PC-3 (cell line): Measurements from ENCODE around the gene PPP1R1C. TPM values are rescaled to one million over a fixed set of nuclear protein-coding genes. Genes with fewer than 3 reads are reported as not detected.

Source experiments
- ATAC-seq: fragments of 200-7000 bp; cut with Tn5 transposase; 2 replicates; pipeline ENCODE4 v1.9.1; 2020; ENCODE audit warnings: mild to moderate bottlenecking, moderate library complexity
- BruUV-seq: library from RNA; stranded (reverse); fragments of 400-500 nt; replicated peaks from 2 replicates; lab custom pipeline; 2021; lab: Mats Ljungman, UMichigan
- CTCF ChIA-PET: fragments of 300-600 bp; sonication (Branson Sonifier 250); formaldehyde crosslinking; loops from one replicate; lab custom pipeline; 2022; ENCODE audit warnings: antibody characterized with exemption; lab: Charles Lee
- POLR2A ChIA-PET: fragments of 300-600 bp; sonication (Branson Sonifier 250); formaldehyde crosslinking; loops from one replicate; lab custom pipeline; 2022; ENCODE audit warnings: antibody characterized with exemption; ENCODE audit not compliant: unreplicated experiment; lab: Charles Lee
- DNase-seq: peaks from one replicate; pipeline ENCODE4 v3.0.0-alpha.2; 2015
- H2AFZ ChIP-seq: fragments of 300-600 bp; sonication (generic); 2 replicates; pipeline ENCODE4 v1.6.0; 2016; ENCODE audit warnings: antibody characterized with exemption, low read length
- H3F3A ChIP-seq: fragments of 300-600 bp; sonication (generic); one replicate; pipeline ENCODE4 v1.6.0; 2017; ENCODE audit warnings: antibody characterized with exemption, low read length, control low read depth, mild to moderate bottlenecking; ENCODE audit not compliant: unreplicated experiment
- H3K27ac ChIP-seq: fragments of 300-600 bp; sonication (generic); 2 replicates; pipeline ENCODE4 v1.5.1; 2016; ENCODE audit warnings: mild to moderate bottlenecking, low read length
- H3K27me3 ChIP-seq: fragments of 300-600 bp; sonication (generic); 2 replicates; pipeline ENCODE4 v1.6.1; 2016; ENCODE audit warnings: low read length, mixed read lengths
- H3K36me3 ChIP-seq: fragments of 300-600 bp; sonication (generic); 2 replicates; pipeline ENCODE4 v1.6.1; 2016; ENCODE audit warnings: low read depth, mixed run types, low read length, mixed read lengths
- H3K4me1 ChIP-seq: fragments of 300-600 bp; sonication (generic); 2 replicates; pipeline ENCODE4 v1.5.1; 2016; ENCODE audit warnings: low read length; ENCODE audit not compliant: insufficient read depth
- H3K4me2 ChIP-seq: fragments of 300-600 bp; sonication (generic); 2 replicates; pipeline ENCODE4 v1.6.0; 2016; ENCODE audit warnings: low read length
- H3K4me3 ChIP-seq: fragments of 300-600 bp; sonication (generic); 2 replicates; pipeline ENCODE4 v1.5.1; 2016; ENCODE audit warnings: mild to moderate bottlenecking, low read length, mixed read lengths
- H3K79me2 ChIP-seq: fragments of 300-600 bp; sonication (generic); 2 replicates; pipeline ENCODE4 v1.6.1; 2017; ENCODE audit warnings: low read length, mixed read lengths
- H3K9ac ChIP-seq: fragments of 300-600 bp; sonication (generic); 2 replicates; pipeline ENCODE4 v1.6.0; 2016; ENCODE audit warnings: mild to moderate bottlenecking, low read length
- H3K9me2 ChIP-seq: fragments of 300-600 bp; sonication (generic); replicated peaks from 2 replicates; pipeline ENCODE4 v1.6.1; 2016; ENCODE audit warnings: mixed run types, low read length, mixed read lengths
- H3K9me3 ChIP-seq: fragments of 300-600 bp; sonication (generic); 2 replicates; pipeline ENCODE4 v1.6.1; 2016; ENCODE audit warnings: low read length, mixed read lengths
- H4K20me1 ChIP-seq: fragments of 300-600 bp; sonication (generic); 2 replicates; pipeline ENCODE4 v1.6.1; 2016; ENCODE audit warnings: low read length, mixed read lengths
- EZH2 ChIP-seq: fragments of 300-600 bp; sonication (generic); IDR thresholded peaks from one replicate; pipeline ENCODE4 v1.6.1; 2017; ENCODE audit warnings: antibody characterized with exemption, mild to moderate bottlenecking, low read length; ENCODE audit not compliant: unreplicated experiment
- EZH2phosphoT487 ChIP-seq: fragments of 300-600 bp; sonication (generic); IDR thresholded peaks from 2 replicates; pipeline ENCODE4 v1.6.1; 2018; ENCODE audit warnings: mild to moderate bottlenecking, antibody characterized with exemption, low read length, borderline replicate concordance
- intact Hi-C: fragments of 100-400 bp; cut with micrococcal nuclease; formaldehyde crosslinking; loops from 2 replicates; pipeline ENCODE4 v1.9.0; 2023
- total RNA-seq: library from RNA; depleted of rRNA; stranded (reverse); fragments of >200 nt; gene quantifications from 2 replicates; pipeline ENCODE4 v1.2.3, GENCODE V29; 2014
- TF ChIP-seq, protein P1 (sequence below): fragments of 300-600 bp; sonication (generic); conservative IDR thresholded peaks from 2 replicates; pipeline ENCODE4 v1.5.1; 2017; ENCODE audit warnings: antibody characterized with exemption, low read depth, mild to moderate bottlenecking, low read length

The PPP1R1C gene
- total RNA-seq, 1 experiment from 2014 or later = 1.4 TPM

DNA sequence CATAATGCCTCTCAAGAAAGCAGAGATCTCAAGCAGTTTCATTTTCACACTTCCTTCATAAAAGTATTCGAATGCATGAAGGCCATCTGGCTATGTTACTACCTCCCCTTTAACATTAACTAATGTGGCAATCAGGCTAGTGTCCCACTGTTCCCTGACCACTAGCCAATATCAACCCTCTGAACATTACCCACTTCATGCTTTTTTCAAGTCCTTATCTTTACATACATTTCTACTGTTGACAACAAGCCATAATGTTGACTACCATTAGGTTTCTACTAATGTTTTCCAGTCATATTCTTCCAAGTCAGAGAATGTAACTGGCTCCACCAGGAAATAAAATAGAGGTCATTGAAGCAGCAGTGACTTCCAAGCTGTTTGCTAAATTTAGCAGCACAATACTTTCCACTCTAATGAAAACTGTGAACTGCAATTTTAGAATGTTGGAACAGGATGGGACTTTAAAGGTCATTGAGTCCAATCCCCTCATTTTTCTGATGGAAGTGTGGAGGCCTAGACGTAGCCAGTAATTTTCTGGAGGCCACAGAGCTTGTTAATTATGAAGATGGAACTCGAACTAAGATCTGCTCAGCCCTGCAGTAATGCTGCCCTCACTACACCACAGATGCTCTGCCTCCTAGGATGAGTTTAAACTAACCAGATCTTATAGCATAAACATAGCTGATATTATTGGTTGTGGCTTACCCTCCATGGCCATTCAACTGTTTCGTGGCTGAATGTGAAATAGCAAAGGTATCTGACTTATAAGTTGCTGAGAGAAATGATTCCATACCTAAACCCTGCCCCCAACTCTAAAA is 630 bp upstream of the PPP1R1C start:
- Histone ChIP-seq H3K4me3 (no peak overlapping the region), H3K9me3 (no peaks in the 10 kb centered on the region), H2AFZ (0 out of 2 replicates have a peak overlapping the region, but pooled peaks have one; percentile 4), H4K20me1 (no peaks in the 10 kb centered on the region), H3K9ac (no peak overlapping the region), H3K27me3 (no peaks in the 10 kb centered on the region), H3K27ac (no peak overlapping the region), H3K9me2 (no peaks in the 10 kb centered on the region), H3K4me1 (peaks cover 5% of the 10 kb centered on the region; the same call in 1 of the 2 replicates), H3K79me2 (no peaks in the 10 kb centered on the region), H3F3A (no peaks in the 10 kb centered on the region), H3K4me2 (no peak overlapping the region), H3K36me3 (no peaks in the 10 kb centered on the region)
- CTCF ChIA-PET = no interaction called here
- TF ChIP-seq, protein P1, sequence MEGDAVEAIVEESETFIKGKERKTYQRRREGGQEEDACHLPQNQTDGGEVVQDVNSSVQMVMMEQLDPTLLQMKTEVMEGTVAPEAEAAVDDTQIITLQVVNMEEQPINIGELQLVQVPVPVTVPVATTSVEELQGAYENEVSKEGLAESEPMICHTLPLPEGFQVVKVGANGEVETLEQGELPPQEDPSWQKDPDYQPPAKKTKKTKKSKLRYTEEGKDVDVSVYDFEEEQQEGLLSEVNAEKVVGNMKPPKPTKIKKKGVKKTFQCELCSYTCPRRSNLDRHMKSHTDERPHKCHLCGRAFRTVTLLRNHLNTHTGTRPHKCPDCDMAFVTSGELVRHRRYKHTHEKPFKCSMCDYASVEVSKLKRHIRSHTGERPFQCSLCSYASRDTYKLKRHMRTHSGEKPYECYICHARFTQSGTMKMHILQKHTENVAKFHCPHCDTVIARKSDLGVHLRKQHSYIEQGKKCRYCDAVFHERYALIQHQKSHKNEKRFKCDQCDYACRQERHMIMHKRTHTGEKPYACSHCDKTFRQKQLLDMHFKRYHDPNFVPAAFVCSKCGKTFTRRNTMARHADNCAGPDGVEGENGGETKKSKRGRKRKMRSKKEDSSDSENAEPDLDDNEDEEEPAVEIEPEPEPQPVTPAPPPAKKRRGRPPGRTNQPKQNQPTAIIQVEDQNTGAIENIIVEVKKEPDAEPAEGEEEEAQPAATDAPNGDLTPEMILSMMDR = no peak
- TF ChIP-seq EZH2phosphoT487 (no peak), EZH2 (no peak)
- POLR2A ChIA-PET = no interaction called here
- BruUV-seq = no TSS peak
- intact Hi-C loops = no loop called here
- DNase-seq (no peak), ATAC-seq (no peak)

DNA sequence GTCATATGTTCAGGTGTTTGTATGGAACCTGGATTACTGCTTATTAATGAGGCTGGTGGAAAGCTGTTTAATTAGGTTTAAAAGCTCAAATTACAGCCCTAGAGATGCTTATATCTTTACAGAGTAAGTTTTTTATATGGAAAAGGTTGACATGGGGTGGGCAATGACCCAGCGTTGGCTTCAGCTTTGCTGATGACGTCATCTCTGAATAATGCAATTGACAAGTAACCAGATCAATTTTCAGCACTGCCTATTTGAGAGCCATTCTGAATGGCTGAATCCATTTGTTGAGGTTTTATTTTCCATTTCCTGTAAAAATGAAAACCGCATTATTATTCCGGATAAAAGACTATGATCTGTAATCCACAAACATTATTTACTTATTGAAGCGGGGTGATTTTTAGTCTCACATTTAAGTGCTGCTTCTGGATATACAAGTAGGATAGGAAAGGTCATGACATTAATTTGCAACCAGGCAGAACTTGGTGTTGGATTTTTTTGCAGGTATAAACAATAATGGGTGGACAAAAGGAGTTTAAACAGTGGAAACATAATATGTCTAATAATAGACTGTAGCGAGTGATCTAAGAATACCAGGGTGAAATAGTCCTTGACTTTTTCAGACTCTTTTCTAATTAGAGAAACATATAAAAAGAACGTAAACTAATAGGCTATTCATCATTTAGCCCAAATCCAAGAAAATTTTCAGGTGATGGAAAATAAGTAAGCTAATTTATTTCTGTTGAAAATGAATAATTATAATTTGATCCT is 2.7 kb downstream of the PPP1R1C start:
- Histone ChIP-seq H4K20me1 (no peaks in the 10 kb centered on the region), H3K4me1 (peaks cover 5% of the 10 kb centered on the region; the same call in 1 of the 2 replicates), H3K27ac (no peak overlapping the region), H3K79me2 (no peaks in the 10 kb centered on the region), H3F3A (no peaks in the 10 kb centered on the region), H3K9me3 (no peaks in the 10 kb centered on the region), H3K9me2 (no peaks in the 10 kb centered on the region), H3K4me2 (no peak overlapping the region), H2AFZ (no peak overlapping the region), H3K9ac (no peak overlapping the region), H3K36me3 (no peaks in the 10 kb centered on the region), H3K27me3 (no peaks in the 10 kb centered on the region), H3K4me3 (no peak overlapping the region)
- CTCF ChIA-PET = no interaction called here
- POLR2A ChIA-PET = no interaction called here
- no TSS peak for BruUV-seq
- DNase-seq = peak; percentile 5
- TF ChIP-seq, protein P1 = no peak
- TF ChIP-seq EZH2 (no peak), EZH2phosphoT487 (no peak)
- ATAC-seq = no peak
- intact Hi-C loops = loop anchor here (1.0 kb wide), 1 partner anchor 8 kb away; no protein-coding TSS in a partner anchor
